ENCODE data around the gene OASL.
"Not testable (repeated sequence)": the region's sequence is repeated elsewhere in the genome, so short reads cannot be mapped to it uniquely, and the experiment has no call there.

The OASL gene
- total RNA-seq, result 64.7 to 134 reads per million in 2 donors

GRCh38 chr12:121038861-121039668 is at the start of gene OASL:
OASL (minus strand) TSS chr12:121039246; CDS start chr12:121038971, 275 bp downstream.
- DNase-seq, result peak; percentile 53

- no peak for DNase-seq
These were observed 49.1 kb upstream of the OASL start for GRCh38 chr12:121088195-121088585.

- DNase-seq, result no peak
These were observed 48.6 kb upstream of the OASL start for GRCh38 chr12:121087467-121088194.

- DNase-seq, result no peak
These were observed 47.8 kb upstream of the OASL start for GRCh38 chr12:121086781-121087295.

- DNase-seq, result no peak
These were observed 46.7 kb upstream of the OASL start for GRCh38 chr12:121085506-121086353.

- DNase-seq, result no peak
These were observed 46.0 kb upstream of the OASL start for GRCh38 chr12:121085069-121085468.

GRCh38 chr12:121084229-121084628 is 45.2 kb upstream of the OASL start:
- no peak for DNase-seq

- no peak for DNase-seq
These were observed 41.9 kb upstream of the OASL start for GRCh38 chr12:121080909-121081308.

- DNase-seq, result no peak
These were observed 40.8 kb upstream of the OASL start for GRCh38 chr12:121079736-121080272.

- not testable (repeated sequence) for DNase-seq
These were observed 38.4 kb upstream of the OASL start for GRCh38 chr12:121077440-121077839.

GRCh38 chr12:121075911-121076310 is 36.9 kb upstream of the OASL start:
- DNase-seq, result not testable (repeated sequence)

- DNase-seq, result no peak
These were observed 33.1 kb upstream of the OASL start for GRCh38 chr12:121072147-121072546.

- DNase-seq, result no peak
These were observed 30.2 kb upstream of the OASL start for GRCh38 chr12:121069206-121069605.

GRCh38 chr12:121065345-121065744 is 26.3 kb upstream of the OASL start:
- DNase-seq, result no peak

GRCh38 chr12:121064586-121064985 is 25.5 kb upstream of the OASL start:
- DNase-seq, result not testable (repeated sequence)

- no peak for DNase-seq
These were observed 25.1 kb upstream of the OASL start for GRCh38 chr12:121064116-121064515.

- DNase-seq, result no peak
These were observed 23.5 kb upstream of the OASL start for GRCh38 chr12:121062391-121063045.

- DNase-seq, result no peak
These were observed 22.8 kb upstream of the OASL start for GRCh38 chr12:121061831-121062230.

- DNase-seq, result peak; percentile 41
These were observed 21.3 kb upstream of the OASL start for GRCh38 chr12:121060149-121061001.

GRCh38 chr12:121059031-121059898 is 20.2 kb upstream of the OASL start:
- no peak for DNase-seq

All from T-helper 9 cell (primary cell).